ENCODE measurements around the gene RALB. TPM values are rescaled to one million over a fixed set of nuclear protein-coding genes. Genes with fewer than 3 reads are reported as not detected.

Gene RALB
- total and polyA plus RNA-seq, 7 donors, result 25.6 to 72.3 (median 38.1) TPM

- Histone ChIP-seq H3K27ac (no peak overlapping the region), H3K9me3 (no peaks in the 10 kb centered on the region), H3K27me3 (ENCODE audit: insufficient read depth in 3 of 3, low read length in 2 of 3) (no peaks in the 10 kb centered on the region), H3K36me3 (ENCODE audit: insufficient read depth in 1 of 2, low read depth in 1 of 2) (no peaks in the 10 kb centered on the region), H3K4me3 (no peak overlapping the region), H3K4me1 (peaks cover 3% of the 10 kb centered on the region)
- intact Hi-C loops (cut with DNase I), result no loop called here
- 65 to 78% (median 76%) methylated on average over 9 to 10 of the region's 10 CpGs for WGBS, 3 donors
- ATAC-seq (peak in 2 of 4 donors; percentile 11 to 50), DNase-seq (no peak)
- no peak for TF ChIP-seq CTCF (IDR thresholded peaks at IDR 0.05)
Observed at GRCh38 chr2:120323807-120324399, 71.3 kb downstream of the RALB start.

- peaks cover 3% of the 10 kb centered on the region for H3K4me1 ChIP-seq
- no peaks in the 10 kb centered on the region for H3K36me3 ChIP-seq (ENCODE audit: insufficient read depth in 1 of 2, low read depth in 1 of 2)
- no peak overlapping the region for H3K27ac ChIP-seq
- intact Hi-C loops (cut with DNase I), result no loop called here
- TF ChIP-seq CTCF (IDR thresholded peaks at IDR 0.05), result no peak
- peak in 1 of 2 donors; percentile 21 for DNase-seq
- H3K4me3 ChIP-seq, result no peak overlapping the region
- ATAC-seq, result no peak
- no peaks in the 10 kb centered on the region for H3K27me3 ChIP-seq (ENCODE audit: insufficient read depth in 3 of 3, low read length in 2 of 3)
- WGBS, 3 donors, result 73 to 92% (median 75%) methylated on average over 7 of the region's 7 CpGs
- H3K9me3 ChIP-seq, result no peaks in the 10 kb centered on the region
Observed at GRCh38 chr2:120324933-120325332, 72.3 kb downstream of the RALB start.

DNA sequence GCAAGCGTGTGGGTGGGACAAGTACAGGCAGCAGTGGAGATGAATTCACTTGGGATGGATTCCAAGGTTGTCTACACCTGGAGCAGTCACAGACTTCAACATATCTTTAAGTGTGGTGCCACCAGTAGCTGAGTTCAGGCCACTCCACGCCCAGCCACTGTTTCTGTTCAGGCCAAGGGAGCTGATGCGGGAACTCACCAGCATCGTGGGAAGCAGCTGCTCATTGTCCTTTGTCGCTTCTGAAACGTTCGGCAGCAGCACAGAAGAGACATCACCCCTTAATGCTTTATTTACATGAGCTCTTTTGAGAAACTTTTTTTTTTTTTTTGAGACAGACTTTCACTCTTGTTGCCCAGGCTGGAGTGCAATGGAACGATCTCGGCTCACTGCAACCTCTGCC lies 73.4 kb downstream of the RALB start:
- no peak for TF ChIP-seq CTCF (IDR thresholded peaks at IDR 0.05)
- peak in 1 of 2 donors; percentile 27 for DNase-seq
- intact Hi-C loops (cut with DNase I), result no loop called here
- Histone ChIP-seq H3K4me1 (peaks cover 3% of the 10 kb centered on the region), H3K4me3 (no peak overlapping the region), H3K36me3 (ENCODE audit: insufficient read depth in 1 of 2, low read depth in 1 of 2) (no peaks in the 10 kb centered on the region), H3K9me3 (no peaks in the 10 kb centered on the region), H3K27ac (no peak overlapping the region), H3K27me3 (ENCODE audit: insufficient read depth in 3 of 3, low read length in 2 of 3) (no peaks in the 10 kb centered on the region)
- 82 to 89% (median 83%) methylated on average over 9 of the region's 9 CpGs for WGBS, 3 donors
- no peak for ATAC-seq

- DNase-seq (peak in 1 of 2 donors; percentile 61), ATAC-seq (peak; percentile 42 to 85 (median 76))
- Histone ChIP-seq H3K27me3 (ENCODE audit: insufficient read depth in 3 of 3, low read length in 2 of 3) (peaks cover 0 to 2% (median 0%) of the 10 kb centered on the region in 3 donors), H3K4me1 (no peaks in the 10 kb centered on the region), H3K9me3 (no peaks in the 10 kb centered on the region), H3K27ac (no peak overlapping the region), H3K36me3 (ENCODE audit: insufficient read depth in 1 of 2, low read depth in 1 of 2) (no peaks in the 10 kb centered on the region), H3K4me3 (no peak overlapping the region)
- intact Hi-C loops (cut with DNase I), result no loop called here
- WGBS, 3 donors, result 59 to 73% (median 69%) methylated on average over 24 of the region's 24 CpGs
- no peak for TF ChIP-seq CTCF (IDR thresholded peaks at IDR 0.05)
Observed at GRCh38 chr2:120330946-120331822, 78.5 kb downstream of the RALB start.
